PFSK-1 (cell line): ENCODE results near the gene UBE2V1.
A peak's percentile ranks its signal among the peaks of the same experiment; 100 is the strongest.

Experiments used
- FOXP2 ChIP-seq: optimal IDR thresholded peaks from 2 replicates; pipeline ENCODE3; 2011; ENCODE audit warnings: borderline replicate concordance, control low read depth, inconsistent platforms; ENCODE audit not compliant: insufficient read depth; ENCODE audit errors: extremely low read length, extremely low read depth
- POLR2AphosphoS5 ChIP-seq: IDR thresholded peaks from 2 replicates; pipeline ENCODE4 v1.6.1; 2012; ENCODE audit warnings: low read depth, mild to moderate bottlenecking, control low read depth, low read length, moderate library complexity
- REST ChIP-seq, 2 experiments: IDR thresholded peaks; 2 replicates each; pipeline versions ENCODE4 v1.6.1 to v1.8.0; 2011 to 2012; ENCODE audit warnings: low read depth in 2 of 2, low read length in 2 of 2, control low read depth in 1 of 2, inconsistent platforms in 1 of 2, mild to moderate bottlenecking in 1 of 2, moderate library complexity in 1 of 2; ENCODE audit not compliant: insufficient read depth in 1 of 2
- SIN3A ChIP-seq: IDR thresholded peaks from 2 replicates; pipeline ENCODE4 v1.6.1; 2012; ENCODE audit warnings: mild to moderate bottlenecking, low read length, moderate library complexity, borderline replicate concordance; ENCODE audit not compliant: insufficient read depth
- TAF1 ChIP-seq: IDR thresholded peaks from 2 replicates; pipeline ENCODE4 v1.6.1; 2012; ENCODE audit warnings: low read length, control low read depth, borderline replicate concordance; ENCODE audit not compliant: insufficient read depth

Gene UBE2V1

GRCh38 chr20:50129662-50130355, 16.9 kb upstream of the UBE2V1 start:
- no peak for TF ChIP-seq SIN3A
- TF ChIP-seq POLR2AphosphoS5, result no peak
- TF ChIP-seq REST (IDR thresholded peaks at IDR 0.05; ENCODE audit: insufficient read depth in 1 of 2, low read depth in 2 of 2, low read length in 2 of 2), result no peak
- TF ChIP-seq FOXP2, result no peak
- TF ChIP-seq TAF1, result no peak

- no peak for TF ChIP-seq FOXP2
- no peak for TF ChIP-seq POLR2AphosphoS5
- TF ChIP-seq TAF1, result no peak
- no peak for TF ChIP-seq SIN3A
- TF ChIP-seq REST (IDR thresholded peaks at IDR 0.05; ENCODE audit: insufficient read depth in 1 of 2, low read depth in 2 of 2, low read length in 2 of 2), result no peak
These were observed 15.6 kb upstream of the UBE2V1 start for GRCh38 chr20:50128520-50128905.

GRCh38 chr20:50127587-50128519, 14.9 kb upstream of the UBE2V1 start:
- TF ChIP-seq REST (IDR thresholded peaks at IDR 0.05; ENCODE audit: insufficient read depth in 1 of 2, low read depth in 2 of 2, low read length in 2 of 2) (no peak), POLR2AphosphoS5 (no peak), SIN3A (no peak), TAF1 (no peak), FOXP2 (no peak)

- no peak for TF ChIP-seq SIN3A
- TF ChIP-seq POLR2AphosphoS5, result peak; percentile 68; the same call in 1 of the 2 replicates
These were observed 13.7 kb upstream of the UBE2V1 start for GRCh38 chr20:50126662-50127061.

- TF ChIP-seq REST (IDR thresholded peaks at IDR 0.05; ENCODE audit: insufficient read depth in 1 of 2, low read depth in 2 of 2, low read length in 2 of 2), result no peak
- TF ChIP-seq POLR2AphosphoS5, result no peak
- no peak for TF ChIP-seq SIN3A
- no peak for TF ChIP-seq TAF1
- TF ChIP-seq FOXP2, result no peak
These were observed 12.3 kb upstream of the UBE2V1 start for GRCh38 chr20:50125279-50125678.
